Neural progenitor cell (in vitro differentiated cells): Measurements from ENCODE around the gene TEX14. TPM values are rescaled to one million over a fixed set of nuclear protein-coding genes. Genes with fewer than 3 reads are reported as not detected.
A peak's percentile ranks its signal among the peaks of the same experiment; 100 is the strongest.

ENCODE experiments used
- DNase-seq: peaks from one replicate; pipeline ENCODE4 v3.0.0-alpha.2; 2016; ENCODE audit warnings: low spot score
- H2AFZ ChIP-seq: fragments of 200-600 bp; sonication (generic); replicated peaks from 2 replicates; pipeline ENCODE4 v1.6.1; 2016; ENCODE audit warnings: antibody characterized with exemption
- H3F3A ChIP-seq: fragments of 200-600 bp; sonication (generic); 2 replicates; pipeline ENCODE4 v1.6.1; 2016; ENCODE audit warnings: antibody characterized with exemption, low read depth
- H3K27ac ChIP-seq: fragments of 200-600 bp; sonication (generic); 2 replicates; pipeline ENCODE4 v1.5.1; 2016; ENCODE audit warnings: mild to moderate bottlenecking
- H3K27me3 ChIP-seq: fragments of 200-600 bp; sonication (generic); 2 replicates; pipeline ENCODE4 v1.6.1; 2016; ENCODE audit warnings: mild to moderate bottlenecking, moderate library complexity
- H3K36me3 ChIP-seq: fragments of 200-600 bp; sonication (generic); 2 replicates; pipeline ENCODE4 v1.5.1; 2016
- H3K4me1 ChIP-seq: fragments of 200-600 bp; sonication (generic); 2 replicates; pipeline ENCODE4 v1.6.1; 2016; ENCODE audit warnings: mixed run types
- H3K4me2 ChIP-seq: fragments of 200-600 bp; sonication (generic); 2 replicates; pipeline ENCODE4 v1.6.1; 2016
- H3K4me3 ChIP-seq: fragments of 200-600 bp; sonication (generic); 2 replicates; pipeline ENCODE4 v1.5.1; 2016
- H3K79me2 ChIP-seq: fragments of 200-600 bp; sonication (generic); 2 replicates; pipeline ENCODE4 v1.6.1; 2016; ENCODE audit warnings: low read depth
- H3K9ac ChIP-seq: fragments of 200-600 bp; sonication (generic); 2 replicates; pipeline ENCODE4 v1.6.1; 2016
- H3K9me3 ChIP-seq: fragments of 200-600 bp; sonication (generic); 2 replicates; pipeline ENCODE4 v1.5.1; 2016; ENCODE audit warnings: low read depth
- H4K20me1 ChIP-seq: fragments of 200-600 bp; sonication (generic); 2 replicates; pipeline ENCODE4 v1.6.1; 2016; ENCODE audit warnings: low read depth
- H3K27ac Mint-ChIP-seq: 3 replicates; pipeline ENCODE4 v1.8.0; 2021; ENCODE audit warnings: mixed read lengths
- H3K27me3 Mint-ChIP-seq: 2 replicates; pipeline ENCODE4 v1.8.0; 2022; ENCODE audit warnings: low read depth, mild to moderate bottlenecking, inconsistent platforms, moderate library complexity, mixed read lengths; ENCODE audit not compliant: insufficient read depth
- H3K36me3 Mint-ChIP-seq: 3 replicates; pipeline ENCODE4 v1.8.0; 2021; ENCODE audit warnings: mixed read lengths
- H3K4me1 Mint-ChIP-seq: 3 replicates; pipeline ENCODE4 v1.8.0; 2021; ENCODE audit warnings: mixed read lengths
- H3K4me3 Mint-ChIP-seq: 3 replicates; pipeline ENCODE4 v1.8.0; 2021; ENCODE audit warnings: mild to moderate bottlenecking, moderate library complexity, mixed read lengths
- H3K9me3 Mint-ChIP-seq: 3 replicates; pipeline ENCODE4 v1.8.0; 2020; ENCODE audit warnings: mixed read lengths
- CTCF ChIP-seq: fragments of 200-600 bp; sonication (generic); IDR thresholded peaks from 2 replicates; pipeline ENCODE4 v1.5.1; 2017; ENCODE audit warnings: antibody characterized with exemption, mild to moderate bottlenecking
- EZH2 ChIP-seq: fragments of 200-600 bp; sonication (generic); IDR thresholded peaks from 2 replicates; pipeline ENCODE4 v1.6.1; 2017; ENCODE audit warnings: antibody characterized with exemption, mild to moderate bottlenecking, moderate library complexity
- EZH2phosphoT487 ChIP-seq: fragments of 200-600 bp; sonication (generic); IDR thresholded peaks from 2 replicates; pipeline ENCODE4 v1.6.1; 2017; ENCODE audit warnings: antibody characterized with exemption
- total RNA-seq: library from RNA; depleted of rRNA; stranded (reverse); fragments of >200 nt; gene quantifications from 2 replicates; pipeline ENCODE4 v1.2.3, GENCODE V29; 2015; ENCODE audit warnings: low replicate concordance

Gene TEX14
- total RNA-seq, 1 donor from 2014 or later: 0.09 TPM

- no peak overlapping the region for H3K4me3 Mint-ChIP-seq
- peaks cover 3% of the 10 kb centered on the region for H3K4me1 Mint-ChIP-seq
- H3K27ac ChIP-seq: no peak overlapping the region
- H3K27ac Mint-ChIP-seq: no peak overlapping the region
- no peak for DNase-seq
- no peak overlapping the region for H2AFZ ChIP-seq
- no peaks in the 10 kb centered on the region for H3K79me2 ChIP-seq
- no peaks in the 10 kb centered on the region for H3K36me3 Mint-ChIP-seq
- no peak overlapping the region for H3K9ac ChIP-seq
- no peak overlapping the region for H3K4me3 ChIP-seq
- no peaks in the 10 kb centered on the region for H4K20me1 ChIP-seq
- no peaks in the 10 kb centered on the region for H3K9me3 ChIP-seq
- H3K36me3 ChIP-seq: no peaks in the 10 kb centered on the region
- H3K4me2 ChIP-seq: no peak overlapping the region
- H3F3A ChIP-seq: no peaks in the 10 kb centered on the region
- H3K4me1 ChIP-seq: peaks cover 4% of the 10 kb centered on the region
- no peaks in the 10 kb centered on the region for H3K9me3 Mint-ChIP-seq
- TF ChIP-seq EZH2 (no peak), CTCF (no peak), EZH2phosphoT487 (no peak)
- no peaks in the 10 kb centered on the region for H3K27me3 ChIP-seq
- H3K27me3 Mint-ChIP-seq: peaks cover 3% of the 10 kb centered on the region
These were observed 96.6 kb downstream of the TEX14 start for GRCh38 chr17:58595194-58595792.

GRCh38 chr17:58593123-58593522 is 98.7 kb downstream of the TEX14 start:
- Histone ChIP-seq H3K9me3 (no peaks in the 10 kb centered on the region), H3K4me3 (no peak overlapping the region), H3K4me2 (no peak overlapping the region), H3K27me3 (no peaks in the 10 kb centered on the region), H3K36me3 (no peaks in the 10 kb centered on the region), H3F3A (no peaks in the 10 kb centered on the region), H3K79me2 (no peaks in the 10 kb centered on the region), H3K4me1 (peaks cover 4% of the 10 kb centered on the region), H3K27ac (no peak overlapping the region), H4K20me1 (no peaks in the 10 kb centered on the region), H2AFZ (no peak overlapping the region), H3K9ac (no peak overlapping the region)
- no peak overlapping the region for H3K27ac Mint-ChIP-seq
- peaks cover 3% of the 10 kb centered on the region for H3K4me1 Mint-ChIP-seq
- no peaks in the 10 kb centered on the region for H3K9me3 Mint-ChIP-seq
- H3K4me3 Mint-ChIP-seq: no peak overlapping the region
- no peak for DNase-seq
- TF ChIP-seq CTCF (no peak), EZH2phosphoT487 (no peak), EZH2 (no peak)
- peaks cover 3% of the 10 kb centered on the region for H3K27me3 Mint-ChIP-seq
- H3K36me3 Mint-ChIP-seq: no peaks in the 10 kb centered on the region

GRCh38 chr17:58591455-58591854 is 100.4 kb downstream of the TEX14 start:
- TF ChIP-seq EZH2 (no peak), EZH2phosphoT487 (no peak), CTCF (peak; percentile 32)
- Histone ChIP-seq H3K27ac (no peak overlapping the region), H3K27me3 (no peaks in the 10 kb centered on the region), H3K4me1 (peaks cover 4% of the 10 kb centered on the region), H3K9me3 (no peaks in the 10 kb centered on the region), H4K20me1 (no peaks in the 10 kb centered on the region), H3F3A (no peaks in the 10 kb centered on the region), H3K4me2 (no peak overlapping the region), H2AFZ (no peak overlapping the region), H3K9ac (no peak overlapping the region), H3K4me3 (no peak overlapping the region), H3K79me2 (no peaks in the 10 kb centered on the region), H3K36me3 (no peaks in the 10 kb centered on the region)
- no peak for DNase-seq
- Mint-ChIP-seq H3K9me3 (no peaks in the 10 kb centered on the region), H3K27me3 (peaks cover 3% of the 10 kb centered on the region), H3K4me3 (no peak overlapping the region), H3K4me1 (peaks cover 6% of the 10 kb centered on the region), H3K36me3 (no peaks in the 10 kb centered on the region), H3K27ac (no peak overlapping the region)
